Heart left ventricle (tissue), 16 donors: ENCODE data around the gene P4HB. TPM values are rescaled to one million over a fixed set of nuclear protein-coding genes. Genes with fewer than 3 reads are reported as not detected.
A peak's percentile ranks its signal among the peaks of the same experiment; 100 is the strongest.

ENCODE experiments used
- ATAC-seq, 4 donors: fragments of 200-7000 bp; cut with Tn5 transposase; one replicate each; pipeline ENCODE4 v1.9.1; 2020 to 2022; ENCODE audit warnings: moderate library complexity in 4 of 4, mild to moderate bottlenecking in 3 of 4, moderate number of reproducible peaks in 1 of 4
- DNase-seq, 5 donors: peaks; one replicate each; pipeline ENCODE4 v3.0.0-alpha.2; 2020
- H3K27ac ChIP-seq, 12 donors: fragments of 200-600 bp; sonication (generic) in 4 of 12; one replicate each; pipeline versions ENCODE4 v1.5.0 to v1.8.0; 2016 to 2022; ENCODE audit warnings: mild to moderate bottlenecking in 2 of 12
- H3K27me3 ChIP-seq, 9 donors: fragments of 200-600 bp; sonication (generic) in 2 of 9; one replicate each; pipeline versions ENCODE4 v1.5.1 to v1.8.0; 2016 to 2022; ENCODE audit warnings: mild to moderate bottlenecking in 3 of 9
- H3K36me3 ChIP-seq, 9 donors: fragments of 200-600 bp; sonication (generic) in 2 of 9; one replicate each; pipeline versions ENCODE4 v1.5.0 to v1.8.0; 2018 to 2022; ENCODE audit warnings: mild to moderate bottlenecking in 2 of 9
- H3K4me1 ChIP-seq, 12 donors: fragments of 200-600 bp; sonication (generic) in 4 of 12; one replicate each; pipeline versions ENCODE4 v1.5.0 to v1.8.0; 2016 to 2022; ENCODE audit warnings: mild to moderate bottlenecking in 3 of 12
- H3K4me3 ChIP-seq, 12 donors: fragments of 200-600 bp; sonication (generic) in 4 of 12; one replicate each; pipeline versions ENCODE4 v1.5.0 to v1.8.0; 2017 to 2022; ENCODE audit warnings: mild to moderate bottlenecking in 9 of 12, moderate library complexity in 4 of 12
- H3K9me3 ChIP-seq, 12 donors: fragments of 200-600 bp; sonication (generic) in 4 of 12; one replicate each; pipeline versions ENCODE4 v1.5.0 to v1.8.0; 2016 to 2022; ENCODE audit warnings: mild to moderate bottlenecking in 1 of 12
- CTCF ChIP-seq, 12 donors: fragments of 200-600 bp; sonication (generic) in 4 of 12; IDR thresholded peaks; one replicate each; pipeline versions ENCODE4 v1.5.0 to v1.8.0; 2018 to 2022; ENCODE audit warnings: antibody characterized with exemption in 12 of 12, mild to moderate bottlenecking in 5 of 12
- POLR2A ChIP-seq, 2 donors: fragments of 450-650 bp; IDR thresholded peaks; one replicate each; pipeline ENCODE4 v1.6.1; 2017; ENCODE audit warnings: antibody characterized with exemption in 2 of 2, mild to moderate bottlenecking in 2 of 2, moderate library complexity in 2 of 2
- WGBS, 4 donors: extraction: QIAGEN DNeasy Blood & Tissue Kit in 2 of 4; methylation state at CpG; one replicate each; pipeline versions ENCODE4 v1.1.5 to v1.1.7; 2013 to 2018; 5-methylcytosine and 5-hydroxymethylcytosine counted together
- intact Hi-C, 10 donors: fragments of 100-400 bp; cut with DNase I; formaldehyde crosslinking; loops; one replicate each; pipeline versions ENCODE4 v1.11.1 to v1.14.2; 2022
- polyA plus RNA-seq, 2 donors: library from polyadenylated mRNA; stranded (reverse); fragments of 200-250 nt; gene quantifications; one replicate each; pipeline ENCODE4 v1.2.3, GENCODE V29; 2013
- total RNA-seq, 9 donors: library from RNA; depleted of rRNA in 2 of 9; stranded (reverse); fragments of >200 nt in 2 of 9; fragmentation: NEBNext Ultra II Directional in 3 of 9; extraction: Animal tissue kit (Norgen Biotek cat#: 25700) in 3 of 9; gene quantifications; one replicate each; pipeline versions ENCODE4 v1.1.0 to v1.2.4, GENCODE V29; 2016 to 2023
- donor health status: ischemic (EF 13 %, LVEDD 7.1; RV severe dilation, severe dysfunction).
- donor health status: healthy with polysubstance abuse.
- donor health status: DM: no; HTN: yes; CAD: no.
- donor health status: DM: no; HTN: no; CAD: no.
- donor health status: ischemic (EF 25% LVEDD 6.9; RV normal size, moderate dysfunction).
- donor health status: ischemic (EF 25% LVEDD 5.7; RV mildly dilated, moderate dysfunction).
- donor health status: healthy.
- donor health status: DM: yes; HTN: yes; CAD: no.
- donor health status: ischemic (EF 35%, LVEDD 5.7; RV mildly dilated, moderate dysfunction).
- donor health status: nonischemic (EF 11% LVEDD 7.7; RV severe dilation, severe dysfunction).
- donor health status: DM: yes; HTN: yes; CAD: no.
- donor health status: PGD.
- donor health status: ischemic (EF 29% LVEDD 5.4; RV normal size, mild dysfunction).
- donor health status: nonischemic (EF 23%, LVEDD 6.1; RV moderate dilation, normal function).

P4HB gene
- total and polyA plus RNA-seq, 11 donors: 246 to 763 (median 374) TPM

DNA sequence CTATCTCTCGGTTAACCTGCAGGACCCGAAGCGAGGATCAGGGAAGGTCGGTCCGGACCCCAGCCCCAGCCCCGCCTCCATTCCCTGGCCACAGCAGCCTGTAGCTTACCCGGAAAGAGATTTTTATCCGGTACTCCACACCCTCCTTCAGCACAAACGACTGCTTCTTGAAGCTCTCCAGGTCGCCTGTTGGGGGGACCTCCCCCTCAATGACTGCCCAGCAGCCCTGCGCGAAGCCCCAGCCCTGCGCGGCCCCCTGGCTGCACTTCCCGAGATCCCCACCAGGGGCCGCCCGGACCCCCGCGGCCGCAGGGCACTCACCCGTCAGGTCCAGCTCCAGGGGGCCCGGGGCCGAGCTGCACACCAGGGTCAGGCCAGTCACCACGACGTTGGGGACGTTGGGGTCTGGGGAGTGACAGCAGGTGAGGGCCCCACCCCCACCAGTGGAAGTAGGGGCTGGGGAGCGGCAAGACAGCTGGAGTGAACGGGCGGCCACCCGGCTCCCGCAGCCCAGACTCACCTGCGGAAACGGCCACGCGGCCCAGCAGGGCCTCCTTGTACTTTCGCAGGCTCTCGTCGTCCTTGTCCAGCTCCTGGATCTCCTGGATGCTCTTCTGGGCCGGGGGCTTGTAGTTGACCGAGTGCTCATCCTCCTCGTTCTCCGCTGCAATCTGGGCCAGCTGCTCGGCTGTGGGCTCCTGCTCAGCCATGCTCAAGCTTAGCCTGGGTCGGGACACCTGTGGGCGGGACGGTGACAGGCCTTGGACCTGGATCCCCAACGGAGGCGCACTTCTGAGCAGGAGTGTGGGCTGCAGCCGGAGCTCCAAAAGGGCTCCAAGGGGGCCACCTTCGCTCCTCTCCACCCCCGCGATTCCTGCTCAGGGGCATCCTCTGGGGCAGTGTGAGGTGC, 9.1 kb upstream of the P4HB start:
- 36 to 39% (median 38%) methylated on average over 36 to 52 of the region's 52 CpGs for WGBS, 4 donors
- intact Hi-C loops: loop anchor here in 2 of 10 donors (5.0 to 10.0 kb wide), 3 partner anchors 58 to 355 kb away; partner anchors contain the start of genes ACTG1 (in 1 of the 2), CENPX (in 1 of the 2), LRRC45 (in 1 of the 2) and MAFG (in 1 of the 2)
- peak in 3 of 5 donors; percentile 44 to 78 (median 52) for DNase-seq

GRCh38 chr17:81868674-81869220, 8.4 kb upstream of the P4HB start:
- H3K27me3 ChIP-seq: no peaks in the 10 kb centered on the region
- TF ChIP-seq POLR2A (IDR thresholded peaks at IDR 0.05): no peak
- no peak for TF ChIP-seq CTCF (IDR thresholded peaks at IDR 0.05)
- WGBS, 4 donors: 58 to 65% (median 61%) methylated on average over 14 to 30 of the region's 30 CpGs
- ATAC-seq (peak in 1 of 4 donors; percentile 4), DNase-seq (peak in 3 of 5 donors; percentile 35 to 58 (median 45))
- intact Hi-C loops: loop anchor here in 2 of 10 donors (10.0 kb wide), 2 partner anchors 156 to 354 kb away; partner anchors contain the start of genes ACTG1 (in 1 of the 2), CENPX (in 1 of the 2) and LRRC45 (in 1 of the 2)
- H3K27ac ChIP-seq: peak overlapping the region in 9 of 12 donors; percentile 9 to 98 (median 92)
- peak overlapping the region in 3 of 12 donors; percentile 28 to 98 (median 97) for H3K4me3 ChIP-seq
- no peaks in the 10 kb centered on the region for H3K9me3 ChIP-seq
- H3K36me3 ChIP-seq: peaks cover 0 to 43% (median 21%) of the 10 kb centered on the region in 9 donors
- H3K4me1 ChIP-seq: peaks cover 4 to 68% (median 55%) of the 10 kb centered on the region in 12 donors

More for the DNA sequence above, 9.1 kb upstream of the P4HB start:
- Histone ChIP-seq H3K36me3 (peaks cover 0 to 43% (median 21%) of the 10 kb centered on the region in 9 donors), H3K4me1 (peaks cover 4 to 65% (median 55%) of the 10 kb centered on the region in 12 donors), H3K4me3 (peak overlapping the region in 11 of 12 donors; percentile 69 to 100 (median 97)), H3K27ac (peak overlapping the region; percentile 92 to 100 (median 98)), H3K9me3 (no peaks in the 10 kb centered on the region), H3K27me3 (no peaks in the 10 kb centered on the region)
- peak in 2 of 4 donors; percentile 5 to 22 for ATAC-seq
- no peak for TF ChIP-seq POLR2A (IDR thresholded peaks at IDR 0.05)
- peak; percentile 71 to 92 (median 86) for TF ChIP-seq CTCF (IDR thresholded peaks at IDR 0.05)

DNA sequence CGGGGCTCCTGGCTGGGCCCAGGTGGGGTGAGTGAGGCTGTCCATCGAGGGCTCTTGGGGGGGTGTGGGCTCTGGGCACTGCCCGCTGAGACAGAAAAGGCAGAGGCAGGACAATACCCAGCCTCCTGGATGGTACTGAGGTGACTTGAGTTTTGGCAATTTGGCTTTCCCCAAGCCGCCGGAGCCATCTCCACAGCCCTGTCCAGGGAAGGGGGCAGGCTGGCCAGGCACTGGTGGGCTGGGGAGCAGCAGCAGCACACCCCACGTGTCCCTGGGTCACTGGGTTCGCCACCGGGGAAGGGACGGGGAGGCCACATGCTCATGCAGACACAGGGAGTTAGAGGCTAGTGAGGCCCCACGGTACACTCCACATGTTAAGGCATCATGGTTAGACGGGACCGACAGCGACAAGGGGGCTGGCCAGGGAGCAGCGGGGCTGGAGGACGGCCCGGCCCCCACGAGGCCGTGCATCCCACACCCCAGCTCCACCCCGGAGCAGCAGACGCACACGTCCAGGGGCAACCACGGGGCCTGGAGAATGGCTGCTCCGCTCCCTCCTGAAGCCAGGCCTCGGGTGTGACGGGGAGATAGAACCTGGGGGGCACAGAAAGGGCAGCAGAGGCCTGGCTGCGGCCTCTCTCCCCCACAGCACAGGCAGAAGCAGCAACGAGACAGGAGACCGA, 7.8 kb upstream of the P4HB start:
- Histone ChIP-seq H3K9me3 (no peaks in the 10 kb centered on the region), H3K4me1 (peaks cover 4 to 69% (median 57%) of the 10 kb centered on the region in 12 donors), H3K36me3 (peaks cover 0 to 47% (median 22%) of the 10 kb centered on the region in 9 donors), H3K27me3 (no peaks in the 10 kb centered on the region), H3K4me3 (no peak overlapping the region), H3K27ac (peak overlapping the region in 7 of 12 donors; percentile 11 to 98 (median 71))
- no peak for DNase-seq
- intact Hi-C loops: loop anchor here in 2 of 10 donors (10.0 kb wide), 2 partner anchors 157 to 353 kb away; partner anchors contain the start of genes ACTG1 (in 1 of the 2), CENPX (in 1 of the 2) and LRRC45 (in 1 of the 2)
- TF ChIP-seq CTCF (IDR thresholded peaks at IDR 0.05): no peak
- TF ChIP-seq POLR2A (IDR thresholded peaks at IDR 0.05): no peak
- peak in 1 of 4 donors; percentile 0 for ATAC-seq
- 68 to 71% (median 71%) methylated on average over 21 to 28 of the region's 28 CpGs for WGBS, 4 donors
